OCI-LY7 (cell line): ENCODE measurements around the gene ALOX15B.

Source experiments
- CTCF ChIP-seq: fragments of 200-600 bp; sonication (generic); conservative IDR thresholded peaks from 2 replicates; pipeline ENCODE4 v1.5.1; 2014; ENCODE audit warnings: mild to moderate bottlenecking, antibody characterized with exemption, low read length, moderate library complexity, mixed read lengths
- EZH2phosphoT487 ChIP-seq: fragments of 200-600 bp; sonication (generic); IDR thresholded peaks from 2 replicates; pipeline ENCODE4 v1.6.1; 2018; ENCODE audit warnings: low read depth, borderline replicate concordance, mild to moderate bottlenecking, mixed run types, antibody characterized with exemption, low read length, moderate library complexity, mixed read lengths

- no peak for TF ChIP-seq CTCF
- TF ChIP-seq EZH2phosphoT487: no peak
Observed at GRCh38 chr17:8020776-8021564, 17.9 kb upstream of the ALOX15B start.
